ENCODE measurements around the gene IL32.
"Not testable (repeated sequence)": the region's sequence is repeated elsewhere in the genome, so short reads cannot be mapped to it uniquely, and the experiment has no call there.

Gene IL32

DNA sequence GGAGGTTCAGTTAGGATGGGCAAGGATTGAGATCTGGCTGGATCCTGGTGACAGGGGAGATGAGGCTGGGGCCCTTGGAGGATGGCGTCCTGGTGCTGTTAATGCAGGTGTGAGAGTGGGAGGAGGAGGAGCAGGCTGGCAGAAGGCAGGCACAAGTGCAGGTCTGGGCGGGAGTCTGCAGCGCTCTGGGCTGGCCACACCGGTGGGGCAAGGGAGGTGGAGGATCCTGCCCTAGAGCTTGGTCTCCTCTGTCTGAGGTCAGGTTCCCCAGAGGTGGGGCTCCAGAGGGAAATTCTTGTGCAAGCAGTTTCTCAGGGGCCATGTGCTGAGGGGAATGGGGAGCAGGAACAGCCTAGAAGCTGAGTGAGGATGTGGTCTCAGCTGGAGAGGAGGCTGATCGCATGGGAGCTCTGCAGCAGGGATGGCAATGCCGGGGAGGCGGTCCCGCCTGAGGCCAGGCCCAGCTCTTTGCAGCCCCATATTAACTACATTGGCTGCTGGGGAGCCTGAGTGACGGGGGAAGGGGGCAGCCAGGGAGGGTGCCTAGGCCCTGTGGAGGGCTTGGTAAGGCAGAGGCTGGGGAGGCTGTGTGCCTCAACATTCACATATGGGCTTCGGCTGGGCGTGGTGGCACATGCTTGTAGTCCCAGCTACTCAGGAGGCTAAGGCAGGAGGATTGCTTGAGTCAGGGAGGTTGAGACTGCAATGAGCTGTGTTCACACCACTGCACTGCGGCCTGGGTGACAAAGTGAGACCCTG lies 12.7 kb upstream of the IL32 start:
- DNase-seq, result not testable (repeated sequence)

DNA sequence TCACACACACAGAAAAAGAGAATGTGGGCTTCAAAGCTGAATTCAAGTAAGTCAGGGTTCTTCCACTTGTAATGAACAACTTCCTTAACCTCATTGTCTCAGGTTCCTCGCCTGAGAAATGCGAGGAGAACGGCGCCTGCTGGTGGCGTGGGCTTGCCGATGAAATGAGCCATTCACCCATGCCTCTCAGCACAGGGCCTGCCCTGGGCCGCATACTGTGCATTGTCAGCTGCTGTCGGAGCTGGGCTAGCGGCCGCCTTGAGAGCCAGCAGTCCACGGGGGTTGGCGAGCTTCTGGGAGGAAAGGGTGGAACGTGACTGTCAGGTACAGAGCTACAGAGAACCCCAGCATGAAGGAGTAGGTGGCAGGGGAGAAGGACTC lies 12.1 kb upstream of the IL32 start:
- not testable (repeated sequence) for DNase-seq

DNA sequence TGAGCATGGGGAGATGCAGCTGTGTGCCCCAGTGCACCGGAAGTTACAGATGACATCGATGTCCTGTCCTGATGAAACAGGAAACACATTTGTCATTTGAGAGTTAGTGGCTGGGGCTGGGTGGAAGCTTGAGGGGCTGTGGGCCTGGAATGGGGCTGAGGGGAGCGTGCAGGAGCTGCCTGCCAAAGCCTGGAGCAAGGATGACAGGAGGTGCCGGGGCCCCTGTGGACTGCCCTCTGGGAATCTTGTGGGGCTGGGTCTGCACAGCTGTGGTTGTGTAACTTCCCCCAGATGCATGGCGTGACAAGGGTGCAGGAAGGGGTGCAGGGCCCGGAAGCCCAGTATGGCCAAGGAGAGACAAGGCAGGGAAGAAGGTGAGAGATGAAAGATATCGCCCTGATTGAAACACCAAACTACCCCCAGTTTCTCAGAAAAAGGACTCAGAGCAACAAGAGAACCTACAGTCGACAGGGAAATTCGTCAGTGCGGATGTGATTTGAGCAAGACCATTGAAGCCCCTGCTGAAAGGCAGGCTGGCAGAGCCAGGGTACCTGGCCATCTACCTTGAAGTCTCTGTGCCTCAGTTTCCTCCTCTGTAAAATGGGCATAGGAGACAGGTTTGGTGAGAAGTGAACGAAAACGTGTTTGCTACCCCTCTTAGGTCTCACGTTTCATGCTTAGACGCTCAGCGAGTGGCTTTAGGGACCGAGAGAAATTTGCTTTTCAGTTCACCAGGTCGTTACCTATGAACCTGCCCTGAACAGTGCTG lies 10.3 kb upstream of the IL32 start:
- no peak for DNase-seq

DNA sequence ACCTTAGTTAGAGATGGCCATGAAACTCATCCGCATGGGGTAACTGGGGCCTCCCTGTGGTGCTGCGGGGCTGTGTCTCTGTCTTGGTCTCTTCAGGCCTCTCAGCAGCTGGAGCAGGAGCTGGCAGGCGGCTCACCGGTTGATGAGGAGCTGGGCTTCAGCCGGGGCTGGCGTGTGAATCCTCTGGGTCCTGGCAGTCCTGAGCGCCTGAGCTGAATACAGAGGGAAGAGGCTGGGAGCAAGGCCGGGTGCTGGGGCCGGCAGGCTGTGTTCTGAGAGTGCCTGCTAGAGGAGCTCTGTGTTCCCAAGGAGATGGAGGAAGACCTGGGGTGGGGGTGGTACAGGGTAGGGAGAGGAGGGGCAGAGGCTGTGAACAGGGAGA lies 9.7 kb upstream of the IL32 start:
- peak in 1 of 14 donors; percentile 20 for DNase-seq

DNA sequence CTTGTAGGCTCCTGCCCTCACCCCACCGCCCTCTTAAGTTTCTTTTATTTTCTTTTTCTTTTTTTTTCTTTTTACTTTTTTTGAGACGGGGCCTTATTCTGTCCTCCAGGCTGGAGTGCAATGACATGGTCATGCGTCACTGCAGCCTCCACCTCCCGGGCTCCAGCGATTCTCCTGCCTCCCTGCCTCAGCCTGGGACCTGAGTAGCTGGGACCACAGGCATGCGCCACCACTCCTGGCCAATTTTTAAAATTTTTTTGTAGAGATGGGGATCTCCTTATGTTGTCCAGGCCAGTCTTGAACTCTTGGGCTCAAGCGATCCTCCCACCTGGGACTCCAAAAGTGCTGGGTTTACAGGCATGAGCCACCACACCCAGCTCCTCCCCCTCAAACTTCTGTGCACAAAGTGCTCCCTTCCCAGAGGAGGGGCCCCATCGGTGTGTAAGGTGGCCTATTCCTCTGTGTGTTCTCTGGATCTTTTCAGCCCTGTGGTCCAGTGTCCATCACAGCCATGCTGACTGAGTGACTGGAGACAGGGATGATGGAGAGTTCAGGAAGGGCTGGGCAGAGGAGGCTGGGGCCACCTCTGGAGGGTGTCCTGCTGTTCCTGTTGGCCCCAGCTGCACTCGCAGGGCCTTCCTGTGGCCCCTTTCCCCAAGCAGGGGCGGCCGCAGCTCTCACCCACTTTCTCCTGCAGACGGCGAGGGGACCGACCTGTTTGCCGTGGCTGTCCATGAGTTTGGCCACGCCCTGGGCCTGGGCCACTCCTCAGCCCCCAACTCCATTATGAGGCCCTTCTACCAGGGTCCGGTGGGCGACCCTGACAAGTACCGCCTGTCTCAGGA lies 8.9 kb upstream of the IL32 start:
- no peak for DNase-seq

DNA sequence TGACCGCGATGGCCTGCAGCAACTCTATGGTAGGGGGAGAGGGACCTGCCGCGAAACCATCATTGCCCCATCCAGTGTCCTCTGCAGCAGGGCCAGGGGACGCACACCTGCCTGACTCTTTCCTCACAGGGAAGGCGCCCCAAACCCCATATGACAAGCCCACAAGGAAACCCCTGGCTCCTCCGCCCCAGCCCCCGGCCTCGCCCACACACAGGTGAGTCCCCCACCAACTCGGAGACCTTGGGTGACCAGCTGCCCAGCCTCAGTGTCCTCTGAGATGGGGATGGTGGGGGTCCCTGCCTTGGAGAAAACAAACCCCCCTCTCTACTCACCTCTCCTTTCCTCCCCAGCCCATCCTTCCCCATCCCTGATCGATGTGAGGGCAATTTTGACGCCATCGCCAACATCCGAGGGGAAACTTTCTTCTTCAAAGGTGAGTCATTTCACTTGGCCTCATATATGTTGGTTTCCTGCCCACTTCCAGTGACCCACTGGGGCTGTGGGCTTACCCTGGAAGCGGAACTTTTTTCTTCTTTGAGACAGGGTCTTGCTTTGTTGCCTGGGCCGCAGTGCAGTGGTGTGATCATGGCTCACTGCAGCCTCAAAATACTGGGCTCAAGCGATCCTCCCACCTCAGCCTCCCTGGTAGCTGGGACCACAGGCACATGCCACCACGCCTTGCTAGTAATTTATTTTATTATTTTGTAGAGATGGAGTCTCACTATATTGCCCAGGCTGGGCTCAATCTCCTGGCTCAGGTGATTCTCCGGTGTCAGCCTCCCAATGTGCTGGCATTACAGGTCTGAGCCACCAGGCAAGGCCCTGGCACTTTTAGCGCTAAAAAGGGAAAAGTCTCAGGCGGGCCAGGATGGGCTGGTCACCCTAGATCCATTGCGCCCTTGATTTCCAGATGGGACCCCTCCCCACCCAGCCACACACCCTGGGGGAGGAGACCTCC lies 8.0 kb upstream of the IL32 start:
- DNase-seq, result no peak

DNA sequence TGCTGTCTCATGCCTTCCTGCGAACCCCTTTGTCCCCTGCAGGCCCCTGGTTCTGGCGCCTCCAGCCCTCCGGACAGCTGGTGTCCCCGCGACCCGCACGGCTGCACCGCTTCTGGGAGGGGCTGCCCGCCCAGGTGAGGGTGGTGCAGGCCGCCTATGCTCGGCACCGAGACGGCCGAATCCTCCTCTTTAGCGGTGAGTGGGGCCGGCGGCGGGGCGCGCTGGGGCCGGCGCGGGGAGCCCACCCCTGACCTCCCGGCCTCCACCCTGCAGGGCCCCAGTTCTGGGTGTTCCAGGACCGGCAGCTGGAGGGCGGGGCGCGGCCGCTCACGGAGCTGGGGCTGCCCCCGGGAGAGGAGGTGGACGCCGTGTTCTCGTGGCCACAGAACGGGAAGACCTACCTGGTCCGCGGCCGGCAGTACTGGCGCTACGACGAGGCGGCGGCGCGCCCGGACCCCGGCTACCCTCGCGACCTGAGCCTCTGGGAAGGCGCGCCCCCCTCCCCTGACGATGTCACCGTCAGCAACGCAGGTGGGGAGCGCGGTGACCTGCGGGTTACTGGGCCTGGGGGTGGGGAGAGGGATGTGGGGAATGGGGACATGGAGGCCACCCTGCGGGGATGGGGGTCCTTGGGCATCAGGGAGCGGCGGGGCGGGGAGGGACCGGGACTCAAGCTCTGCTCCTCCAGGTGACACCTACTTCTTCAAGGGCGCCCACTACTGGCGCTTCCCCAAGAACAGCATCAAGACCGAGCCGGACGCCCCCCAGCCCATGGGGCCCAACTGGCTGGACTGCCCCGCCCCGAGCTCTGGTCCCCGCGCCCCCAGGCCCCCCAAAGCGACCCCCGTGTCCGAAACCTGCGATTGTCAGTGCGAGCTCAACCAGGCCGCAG lies 7.1 kb upstream of the IL32 start:
- peak in 2 of 14 donors; percentile 30 for DNase-seq

DNA sequence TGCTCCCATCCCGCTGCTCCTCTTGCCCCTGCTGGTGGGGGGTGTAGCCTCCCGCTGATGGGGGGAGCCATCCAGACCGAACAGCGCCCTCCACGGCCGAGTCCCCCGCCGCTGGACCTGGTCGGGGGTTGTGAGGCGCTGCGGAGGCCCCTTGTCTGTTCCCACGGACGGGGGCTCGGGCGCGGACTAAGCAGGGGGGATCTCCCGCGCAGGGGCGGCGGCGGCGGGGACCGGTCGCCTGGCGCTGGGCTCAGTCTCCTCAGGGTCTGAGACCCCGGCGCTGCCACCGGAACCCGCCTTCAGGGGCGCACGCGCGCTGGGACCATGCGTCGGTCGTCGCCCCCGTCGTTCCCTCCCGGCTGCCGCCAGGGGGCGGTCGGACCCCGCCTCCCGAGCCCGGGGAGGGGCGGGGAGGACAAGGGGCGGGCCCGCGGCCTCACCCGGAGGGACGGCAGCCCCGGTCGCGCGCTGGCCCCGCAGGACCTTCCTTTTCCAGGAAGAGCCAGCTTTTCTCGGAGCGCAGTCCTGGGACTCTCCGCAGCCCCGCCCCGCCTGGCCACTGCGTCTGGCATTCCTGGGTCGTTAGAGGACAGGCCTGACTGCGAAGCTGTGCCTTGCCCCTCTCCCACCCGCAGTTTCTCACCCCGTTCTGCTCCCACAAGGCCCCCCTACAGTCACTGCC lies 6.3 kb upstream of the IL32 start:
- peak in 13 of 14 donors; percentile 22 to 88 (median 61) for DNase-seq

DNA sequence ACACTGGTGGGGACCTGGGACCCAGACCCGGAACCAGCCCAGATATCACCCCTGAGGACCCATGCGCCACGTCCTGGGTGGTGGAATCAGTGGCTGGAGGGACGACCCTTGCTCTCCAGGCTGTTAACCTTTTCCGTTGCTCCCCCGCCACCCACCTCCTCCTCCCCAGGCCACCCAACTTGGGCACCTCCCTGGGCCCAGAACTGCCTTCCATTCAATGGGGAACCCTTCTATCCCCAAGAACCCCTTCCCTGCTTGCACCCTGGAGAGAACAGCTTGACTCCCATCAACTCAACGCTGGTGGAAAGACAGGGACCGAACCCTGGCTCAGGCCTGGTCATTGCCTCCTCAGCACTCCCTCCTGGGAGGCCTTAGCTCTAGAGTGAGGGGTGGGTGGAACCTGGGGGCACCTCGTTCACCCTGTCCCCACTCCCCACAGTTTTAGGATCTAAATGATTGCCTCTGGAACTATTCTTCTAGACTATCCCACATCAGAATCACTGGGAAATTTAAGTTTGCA lies 5.7 kb upstream of the IL32 start:
- DNase-seq, result no peak

DNA sequence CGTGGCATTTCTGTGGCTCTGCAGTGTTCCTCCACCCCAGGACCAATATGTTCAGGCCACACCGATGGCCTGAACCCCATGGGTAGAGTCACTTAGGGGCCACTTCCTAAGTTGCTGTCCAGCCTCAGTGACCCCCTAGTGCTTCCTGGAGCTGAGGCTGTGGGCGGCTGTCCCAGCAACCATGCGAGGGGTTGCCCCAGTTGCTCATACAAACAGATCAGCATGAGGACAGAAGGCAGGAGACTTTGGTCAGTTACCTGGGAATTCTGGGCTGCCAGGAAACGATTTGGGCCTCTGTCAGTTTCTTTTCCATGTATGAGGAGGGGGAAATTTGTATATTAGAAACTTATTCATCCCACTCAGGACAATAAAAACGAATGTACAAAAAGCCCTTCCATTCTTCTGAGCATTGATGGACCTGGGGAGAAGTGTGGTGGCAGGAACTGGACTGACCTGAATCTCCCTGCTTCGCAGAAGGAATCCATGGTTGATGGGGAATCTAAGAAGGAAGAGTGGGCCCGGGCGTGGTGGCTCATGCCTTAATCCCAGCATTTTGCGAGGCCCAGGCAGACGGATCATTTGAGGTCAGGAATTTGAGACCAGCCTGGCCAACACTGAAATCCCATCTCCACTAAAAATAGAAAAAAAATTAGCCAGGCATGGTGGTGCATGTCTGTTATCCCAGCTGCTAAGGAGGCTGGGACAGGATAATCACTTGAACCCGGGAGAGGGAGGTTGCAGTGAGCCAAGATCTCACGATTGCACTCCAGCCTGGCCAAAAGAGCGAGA lies 4.9 kb upstream of the IL32 start:
- DNase-seq, result no peak

DNA sequence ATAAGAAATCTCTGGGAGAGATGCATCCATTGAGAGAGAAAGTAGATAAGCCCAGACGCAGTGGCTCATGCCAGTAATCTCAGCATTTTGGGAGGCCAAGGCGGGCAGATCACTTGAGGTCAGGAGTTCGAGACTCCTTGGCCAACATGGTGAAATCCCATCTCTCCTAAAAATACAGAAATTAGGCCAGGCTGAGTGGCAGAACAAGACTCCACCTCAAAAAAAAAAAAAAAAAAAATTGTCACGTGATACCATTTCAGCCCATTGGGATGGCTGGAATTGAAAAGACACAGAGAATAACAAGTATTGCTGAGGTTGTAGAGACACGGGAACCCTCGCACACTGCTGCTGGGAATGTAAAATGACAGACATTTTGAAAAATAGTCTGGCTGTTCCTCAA lies 2.9 kb upstream of the IL32 start:
- DNase-seq, result no peak

DNA sequence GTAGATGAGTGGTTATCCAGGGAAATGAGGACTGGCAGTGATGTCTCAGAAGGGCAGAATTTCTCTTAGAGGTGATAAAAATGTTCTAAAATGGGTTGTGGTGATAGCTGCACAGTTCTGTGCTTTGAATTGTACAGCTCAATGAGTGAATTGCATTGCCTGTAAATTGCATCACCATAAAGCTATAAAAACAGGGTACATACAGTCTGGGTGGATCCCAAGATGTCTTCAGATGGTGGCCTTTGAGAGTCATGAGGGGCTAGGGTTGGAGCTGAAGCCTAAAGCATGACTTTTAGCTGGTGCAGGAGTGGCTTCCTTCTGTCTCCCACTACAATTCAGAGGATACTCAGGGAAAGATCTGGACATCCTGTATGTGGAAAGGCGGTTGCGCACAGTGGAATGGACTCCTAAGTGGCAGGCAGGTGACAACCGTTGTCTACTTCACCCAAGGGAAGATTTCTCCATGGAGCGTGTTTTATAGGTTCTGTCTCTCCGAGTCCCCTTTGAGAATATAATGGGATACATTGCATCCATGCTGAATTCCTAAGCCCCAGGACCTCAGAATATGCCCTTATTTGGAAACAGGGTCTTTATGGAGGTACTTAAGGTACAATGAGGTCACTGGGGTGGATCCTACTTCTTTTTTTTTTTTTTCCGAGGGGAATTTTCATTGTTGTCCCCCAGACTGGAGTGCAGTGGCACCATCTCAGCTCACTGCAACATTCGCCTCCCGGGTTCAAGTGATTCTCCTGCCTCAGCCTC lies 1.6 kb upstream of the IL32 start:
- no peak for DNase-seq

DNA sequence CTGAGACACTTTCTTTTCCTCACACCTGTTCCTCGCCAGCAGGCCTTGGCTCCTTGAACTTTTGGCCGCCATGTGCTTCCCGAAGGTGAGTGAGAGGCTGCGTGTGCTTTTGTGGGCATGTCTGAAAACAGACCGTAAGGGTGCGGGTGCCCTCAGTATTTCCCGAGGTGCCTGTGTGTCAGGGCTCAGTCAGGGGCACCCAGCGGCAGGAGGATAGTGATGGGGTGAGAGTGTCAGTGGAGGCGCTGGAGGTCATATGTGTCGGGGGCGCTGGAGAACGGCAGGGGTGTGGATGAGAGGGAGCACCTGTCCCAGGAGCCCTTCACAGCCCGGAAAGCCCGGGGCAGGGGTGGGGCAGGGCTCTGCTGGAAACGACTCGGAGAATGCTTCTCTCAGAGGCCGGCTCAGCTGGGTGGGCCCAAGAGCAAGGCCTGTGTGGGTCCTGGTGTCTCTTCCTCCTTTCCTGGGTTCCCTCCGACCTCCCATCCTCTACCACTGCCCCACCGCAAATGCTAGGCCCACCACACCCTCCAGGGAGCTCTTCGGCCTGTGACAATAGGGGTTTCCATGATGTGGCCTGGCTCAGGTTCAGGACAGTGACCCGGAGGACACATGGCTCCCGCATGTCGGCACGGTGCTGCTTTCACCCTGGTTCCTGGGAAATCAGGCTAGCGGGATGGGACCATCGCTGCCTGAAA lies 451 bp downstream of the IL32 start:
- DNase-seq, result no peak

DNA sequence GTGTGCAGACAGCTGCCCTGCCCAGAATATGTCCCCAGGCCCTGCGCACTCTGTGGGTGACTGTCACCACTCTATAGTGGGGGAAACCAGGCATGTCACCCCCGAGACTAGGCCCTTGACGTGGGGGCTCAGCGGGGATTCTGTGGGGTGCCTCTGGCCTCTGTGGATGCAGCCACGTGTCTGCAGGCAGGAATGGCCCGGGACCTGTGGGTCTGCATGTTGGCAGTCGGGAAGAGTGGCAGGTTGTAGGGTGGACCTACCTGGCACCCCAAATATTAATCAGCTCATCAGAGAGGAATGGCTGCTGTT lies 954 bp downstream of the IL32 start:
- no peak for DNase-seq

DNA sequence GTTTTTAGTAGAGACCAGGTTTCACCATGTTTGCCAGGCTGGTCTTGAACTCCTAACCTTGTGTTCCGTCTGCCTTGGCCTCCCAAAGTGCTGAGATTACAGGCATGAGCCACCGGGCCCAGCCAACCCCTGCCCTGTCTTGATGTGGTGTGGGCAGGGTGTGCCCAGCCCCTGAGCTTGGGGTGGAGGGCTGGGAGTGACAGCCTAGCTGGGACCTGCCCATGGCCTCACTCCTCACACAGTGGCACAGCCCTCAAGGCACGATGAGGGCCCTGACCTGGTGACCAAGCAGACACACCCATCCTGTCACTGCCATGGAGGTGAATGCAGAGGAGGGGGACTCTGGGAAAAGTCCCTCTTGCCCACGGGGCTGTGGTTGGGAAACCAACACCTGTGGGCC lies 3.0 kb downstream of the IL32 start:
- DNase-seq, result no peak

DNA sequence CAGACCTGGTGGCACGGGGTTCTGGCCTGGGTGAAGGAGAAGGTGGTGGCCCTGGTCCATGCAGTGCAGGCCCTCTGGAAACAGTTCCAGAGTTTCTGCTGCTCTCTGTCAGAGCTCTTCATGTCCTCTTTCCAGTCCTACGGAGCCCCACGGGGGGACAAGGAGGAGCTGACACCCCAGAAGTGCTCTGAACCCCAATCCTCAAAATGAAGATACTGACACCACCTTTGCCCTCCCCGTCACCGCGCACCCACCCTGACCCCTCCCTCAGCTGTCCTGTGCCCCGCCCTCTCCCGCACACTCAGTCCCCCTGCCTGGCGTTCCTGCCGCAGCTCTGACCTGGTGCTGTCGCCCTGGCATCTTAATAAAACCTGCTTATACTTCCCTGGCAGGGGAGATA lies 3.7 kb downstream of the IL32 start:
- not testable (repeated sequence) for DNase-seq

DNA sequence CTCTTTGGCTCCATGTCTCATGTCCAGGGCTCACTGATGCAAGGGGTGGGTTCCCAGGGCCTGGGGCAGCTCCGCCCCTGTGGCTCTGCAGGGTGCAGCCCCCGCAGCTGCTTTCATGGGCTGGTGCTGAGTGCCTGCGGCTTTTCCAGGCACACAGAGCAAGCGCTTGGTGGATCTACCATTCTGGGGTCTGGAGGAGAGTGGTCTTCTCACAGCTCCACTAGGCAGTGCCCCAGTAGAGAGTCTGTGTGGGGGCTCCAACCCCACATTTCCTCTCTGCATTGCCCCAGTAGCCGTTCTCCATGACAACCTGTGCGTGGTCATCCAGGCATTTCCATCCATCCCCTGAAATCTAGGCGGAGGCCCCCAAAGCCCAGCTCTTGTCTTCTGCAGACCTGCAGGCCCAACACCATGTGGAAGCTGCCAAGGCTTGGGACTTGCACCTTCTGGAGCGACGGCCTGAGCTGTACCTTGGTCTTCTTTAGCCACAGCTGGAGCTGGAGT lies 5.2 kb downstream of the IL32 start:
- DNase-seq, result no peak

DNA sequence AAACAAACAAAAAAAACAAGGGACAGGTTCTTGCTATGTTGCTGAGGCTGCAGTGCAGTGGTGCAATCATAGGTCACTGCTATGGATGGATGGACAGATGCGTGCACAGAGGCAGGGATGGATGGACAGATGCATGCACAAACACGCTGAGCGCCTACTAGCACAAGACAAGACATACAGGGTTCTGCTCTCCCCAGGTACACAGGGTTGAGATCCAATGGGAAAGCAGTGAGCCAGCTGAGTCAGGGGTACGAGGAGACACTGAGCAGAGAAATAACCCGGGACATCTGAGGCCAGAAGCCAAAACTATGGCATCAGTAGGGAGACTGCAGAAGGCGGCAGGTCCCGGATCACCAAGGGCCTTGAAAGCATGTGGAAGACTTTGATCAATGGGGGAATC lies 6.2 kb downstream of the IL32 start:
- no peak for DNase-seq
